Endothelial cell of umbilical vein (primary cell): Measurements from ENCODE around the gene KCNN3. TPM values are rescaled to one million over a fixed set of nuclear protein-coding genes. Genes with fewer than 3 reads are reported as not detected.

Experiments
- BruUV-seq: library from RNA; stranded (reverse); fragments of 400-500 nt; replicated peaks from 2 replicates; lab custom pipeline; 2021; lab: Mats Ljungman, UMichigan
- CTCF ChIA-PET: fragments of 300-600, 350-600 bp; sonication (Branson Sonifier 250); formaldehyde crosslinking; loops from one replicate; lab custom pipeline; 2021; ENCODE audit warnings: antibody characterized with exemption, inconsistent platforms; lab: Charles Lee
- POLR2A ChIA-PET: fragments of 300-600, 350-600 bp; sonication (Branson Sonifier 250); formaldehyde crosslinking; loops from one replicate; lab custom pipeline; 2021; ENCODE audit warnings: antibody characterized with exemption, inconsistent platforms; lab: Charles Lee
- DNase-seq: peaks from one replicate; pipeline ENCODE4 v3.0.0-alpha.2; 2011; ENCODE audit warnings: low read depth, low spot score
- FAIRE-seq: peaks from 2 replicates; lab custom pipeline; 2011; peaks lifted over from hg19 to GRCh38; lab: Jason Lieb, UNC
- H2AFZ ChIP-seq: 2 replicates; pipeline ENCODE4 v1.6.0; 2012; ENCODE audit warnings: low read depth, low read length, control low read depth, inconsistent platforms
- H3K27ac ChIP-seq: 2 replicates; pipeline ENCODE4 v1.5.1; 2011; ENCODE audit warnings: low read depth, mild to moderate bottlenecking, control low read depth, low read length, moderate library complexity; ENCODE audit not compliant: insufficient read depth
- H3K27me3 ChIP-seq, 2 experiments: 2 replicates each; pipeline versions ENCODE4 v1.6.0 to v1.6.1; 2011; ENCODE audit warnings: low read length in 2 of 2, mixed read lengths in 1 of 2; ENCODE audit not compliant: control insufficient read depth in 2 of 2, insufficient read depth in 2 of 2
- H3K36me3 ChIP-seq, 2 experiments: 2 replicates in 1 of 2; 3 replicates in 1 of 2; pipeline ENCODE4 v1.5.1; 2011; ENCODE audit warnings: low read length in 2 of 2, mild to moderate bottlenecking in 1 of 2, moderate library complexity in 1 of 2; ENCODE audit not compliant: control insufficient read depth in 2 of 2, insufficient read depth in 2 of 2; ENCODE audit errors: extremely low read depth in 1 of 2
- H3K4me1 ChIP-seq: 3 replicates; pipeline ENCODE4 v1.5.1; 2011; ENCODE audit warnings: mild to moderate bottlenecking, low read length; ENCODE audit not compliant: control insufficient read depth, insufficient read depth; ENCODE audit errors: extremely low read depth
- H3K4me2 ChIP-seq: 2 replicates; pipeline ENCODE4 v1.6.1; 2011; ENCODE audit warnings: low read length, control low read depth, mixed read lengths; ENCODE audit not compliant: insufficient read depth
- H3K4me3 ChIP-seq, 3 experiments: fragments of 200-600 bp in 1 of 3; sonication (generic), shearing (Covaris generic) in 1 of 3; replicated peaks in 1 of 3; 2 replicates each; pipeline ENCODE4 v1.5.1; 2011 to 2016; ENCODE audit warnings: control low read depth in 3 of 3, low read length in 3 of 3, mild to moderate bottlenecking in 2 of 3, inconsistent platforms in 1 of 3, low read depth in 1 of 3, moderate library complexity in 1 of 3; ENCODE audit not compliant: insufficient read depth in 1 of 3
- H3K79me2 ChIP-seq: 2 replicates; pipeline ENCODE4 v1.6.0; 2012; ENCODE audit warnings: low read length, inconsistent platforms; ENCODE audit not compliant: control insufficient read depth, insufficient read depth
- H3K9ac ChIP-seq: replicated peaks from 2 replicates; pipeline ENCODE3; 2011; ENCODE audit warnings: low read length, control low read depth; ENCODE audit not compliant: insufficient read depth; ENCODE audit errors: extremely low read depth
- H3K9me1 ChIP-seq: replicated peaks from 3 replicates; pipeline ENCODE4 v1.6.0; 2011; ENCODE audit warnings: mild to moderate bottlenecking, low read length; ENCODE audit not compliant: control insufficient read depth, insufficient read depth; ENCODE audit errors: extremely low read depth
- H3K9me3 ChIP-seq: replicated peaks from 2 replicates; pipeline ENCODE4 v1.5.1; 2012; ENCODE audit warnings: low read length, inconsistent platforms; ENCODE audit not compliant: control insufficient read depth, insufficient read depth
- H4K20me1 ChIP-seq: replicated peaks from 2 replicates; pipeline ENCODE3; 2011; ENCODE audit warnings: mild to moderate bottlenecking, low read length; ENCODE audit not compliant: control insufficient read depth, insufficient read depth; ENCODE audit errors: extremely low read depth
- EZH2 ChIP-seq: IDR thresholded peaks from 2 replicates; pipeline ENCODE4 v1.6.1; 2012; ENCODE audit warnings: borderline replicate concordance, low read depth, mild to moderate bottlenecking, moderate library complexity, low read length, inconsistent platforms; ENCODE audit not compliant: severe bottlenecking
- JUN ChIP-seq: IDR thresholded peaks from 2 replicates; pipeline ENCODE4 v1.6.1; 2011; ENCODE audit warnings: borderline replicate concordance, low read depth; ENCODE audit not compliant: insufficient read length, insufficient read depth
- MYC ChIP-seq: IDR thresholded peaks from one replicate; pipeline ENCODE4 v1.6.1; 2011; ENCODE audit warnings: mild to moderate bottlenecking, low read depth, low read length
- POLR2A ChIP-seq: IDR thresholded peaks from 2 replicates; pipeline ENCODE4 v1.6.1; 2012; ENCODE audit warnings: low read depth, mild to moderate bottlenecking, control low read depth, low read length
- POLR2AphosphoS5 ChIP-seq: IDR thresholded peaks from 2 replicates; pipeline ENCODE4 v1.6.1; 2012; ENCODE audit warnings: low read depth, mild to moderate bottlenecking, control low read depth, low read length, moderate library complexity; ENCODE audit not compliant: insufficient read depth
- dilution Hi-C: fragments of 300-500 bp; cut with MboI; formaldehyde crosslinking; loops from one replicate; pipeline ENCODE4 v1.15.0; 2019; ENCODE audit warnings: low sequenced_read_pairs; ENCODE audit not compliant: extremely low pct_ligation_motif_present
- intact Hi-C: fragments of 100-400 bp; cut with micrococcal nuclease; formaldehyde crosslinking; loops from one replicate; pipeline ENCODE4 v1.10.0; 2022
- polyA plus RNA-seq, 4 experiments: library from polyadenylated mRNA; depleted of rRNA in 3 of 4; stranded (reverse) in 3 of 4; unstranded in 1 of 4; fragments of >200 nt; gene quantifications; 2 replicates each; pipeline versions ENCODE4 v1.2.1 to v1.2.3, GENCODE V29; 2011 to 2012; ENCODE audit warnings: missing spikeins in 1 of 4
- total RNA-seq: library from RNA; stranded (reverse); gene quantifications from 2 replicates; pipeline ENCODE4 v1.2.3, GENCODE V29; 2021
- TF ChIP-seq, protein P1 (sequence below), 2 donors: IDR thresholded peaks; 1 replicate in 1 of 2; 2 replicates in 1 of 2; pipeline ENCODE4 v1.5.1; 2011; ENCODE audit warnings: low read length in 2 of 2, mild to moderate bottlenecking in 2 of 2, moderate library complexity in 2 of 2, control low read depth in 1 of 2, inconsistent platforms in 1 of 2, low read depth in 1 of 2; ENCODE audit not compliant: insufficient read depth in 1 of 2; ENCODE audit errors: extremely low read depth in 1 of 2

Gene KCNN3
- total and polyA plus RNA-seq, 2 donors (not counting 3 experiments of a cell fraction or from before 2014, with no cell fraction given): 0.91 to 1.1 TPM

DNA sequence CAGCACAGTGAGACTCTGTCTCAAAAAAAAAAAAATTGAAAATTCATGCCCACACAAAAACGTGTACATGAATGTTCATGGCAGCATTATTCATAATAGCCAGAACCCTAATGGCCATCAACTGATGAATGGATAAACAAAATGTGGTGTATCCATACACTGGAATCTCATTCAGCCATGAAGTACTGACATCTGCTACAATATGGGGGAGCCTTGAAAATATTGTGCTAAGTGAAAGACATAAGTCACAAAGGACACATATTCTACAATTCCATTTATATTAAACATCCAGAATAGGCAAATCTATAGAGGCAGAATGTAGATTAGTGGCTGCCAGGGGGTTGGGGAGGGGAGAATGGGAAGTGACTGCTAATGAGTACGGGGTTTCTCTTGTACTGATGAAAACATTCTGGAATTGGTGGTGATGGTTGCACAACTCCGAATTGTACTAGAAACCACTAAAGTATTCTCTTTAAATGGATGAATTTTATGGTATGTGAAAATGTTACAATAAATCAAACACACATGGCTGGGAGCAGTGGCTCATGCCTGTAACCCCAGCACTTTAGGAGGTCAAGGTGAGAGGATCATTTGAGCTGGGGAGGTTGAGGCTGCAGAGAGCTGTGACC lies 33.0 kb upstream of the KCNN3 start:
- Histone ChIP-seq H3K4me2 (no peak overlapping the region), H3K27ac (no peak overlapping the region), H2AFZ (no peak overlapping the region), H3K4me3 (no peak overlapping the region), H3K4me1 (no peaks in the 10 kb centered on the region), H3K9me1 (no peaks in the 10 kb centered on the region), H3K9me3 (no peaks in the 10 kb centered on the region), H3K9ac (no peak overlapping the region), H4K20me1 (no peaks in the 10 kb centered on the region), H3K79me2 (no peaks in the 10 kb centered on the region), H3K27me3 (peaks cover 0 to 5% of the 10 kb centered on the region in 2 experiments), H3K36me3 (no peaks in the 10 kb centered on the region)
- intact Hi-C loops (no loop called here), dilution Hi-C loops (no loop called here)
- ChIA-PET POLR2A (no interaction called here), CTCF (interaction anchor here (1.5 kb wide), 1 partner anchor 10 kb away, joined by 3 read pairs; no protein-coding TSS in a partner anchor)
- no TSS peak for BruUV-seq
- TF ChIP-seq EZH2: no peak
- no peak for TF ChIP-seq JUN
- TF ChIP-seq POLR2A: no peak
- no peak for TF ChIP-seq POLR2AphosphoS5
- TF ChIP-seq, protein P1, sequence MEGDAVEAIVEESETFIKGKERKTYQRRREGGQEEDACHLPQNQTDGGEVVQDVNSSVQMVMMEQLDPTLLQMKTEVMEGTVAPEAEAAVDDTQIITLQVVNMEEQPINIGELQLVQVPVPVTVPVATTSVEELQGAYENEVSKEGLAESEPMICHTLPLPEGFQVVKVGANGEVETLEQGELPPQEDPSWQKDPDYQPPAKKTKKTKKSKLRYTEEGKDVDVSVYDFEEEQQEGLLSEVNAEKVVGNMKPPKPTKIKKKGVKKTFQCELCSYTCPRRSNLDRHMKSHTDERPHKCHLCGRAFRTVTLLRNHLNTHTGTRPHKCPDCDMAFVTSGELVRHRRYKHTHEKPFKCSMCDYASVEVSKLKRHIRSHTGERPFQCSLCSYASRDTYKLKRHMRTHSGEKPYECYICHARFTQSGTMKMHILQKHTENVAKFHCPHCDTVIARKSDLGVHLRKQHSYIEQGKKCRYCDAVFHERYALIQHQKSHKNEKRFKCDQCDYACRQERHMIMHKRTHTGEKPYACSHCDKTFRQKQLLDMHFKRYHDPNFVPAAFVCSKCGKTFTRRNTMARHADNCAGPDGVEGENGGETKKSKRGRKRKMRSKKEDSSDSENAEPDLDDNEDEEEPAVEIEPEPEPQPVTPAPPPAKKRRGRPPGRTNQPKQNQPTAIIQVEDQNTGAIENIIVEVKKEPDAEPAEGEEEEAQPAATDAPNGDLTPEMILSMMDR (IDR thresholded peaks at IDR 0.05; ENCODE audit: extremely low read depth in 1 of 2, insufficient read depth in 1 of 2, low read depth in 1 of 2, low read length in 2 of 2): no peak
- no peak for TF ChIP-seq MYC
- no peak for DNase-seq
- no peak for FAIRE-seq
